Panc1 (cell line): ENCODE results near the gene MIF4GD. TPM values are rescaled to one million over a fixed set of nuclear protein-coding genes. Genes with fewer than 3 reads are reported as not detected.

Source experiments
- ATAC-seq: fragments of 200-7000 bp; cut with Tn5 transposase; 2 replicates; pipeline ENCODE4 v1.9.1; 2020; ENCODE audit warnings: mild to moderate bottlenecking, moderate library complexity
- BruUV-seq: library from RNA; stranded (reverse); fragments of 400-500 nt; replicated peaks from 2 replicates; lab custom pipeline; 2021; lab: Mats Ljungman, UMichigan
- CTCF ChIA-PET: fragments of 300-600 bp; sonication (Branson Sonifier 250); formaldehyde crosslinking; loops from one replicate; lab custom pipeline; 2022; ENCODE audit warnings: antibody characterized with exemption; lab: Charles Lee
- POLR2A ChIA-PET: fragments of 300-600 bp; sonication (Branson Sonifier 250); formaldehyde crosslinking; loops from one replicate; lab custom pipeline; 2022; ENCODE audit warnings: antibody characterized with exemption; lab: Charles Lee
- DNase-seq: peaks from one replicate; pipeline ENCODE4 v3.0.0-alpha.2; 2010; ENCODE audit warnings: low read depth, low spot score
- H3K27ac ChIP-seq: 2 replicates; pipeline ENCODE4 v1.5.1; 2011; ENCODE audit warnings: mild to moderate bottlenecking, low read length, inconsistent platforms
- H3K27me3 ChIP-seq: fragments of 200-500 bp; sonication (Bioruptor generic); 2 replicates; pipeline ENCODE4 v1.6.0; 2014; ENCODE audit warnings: low read length, inconsistent platforms; ENCODE audit not compliant: control insufficient read depth, insufficient read depth
- H3K36me3 ChIP-seq: fragments of 200-500 bp; sonication (Bioruptor generic); 2 replicates; pipeline ENCODE4 v1.5.1; 2014; ENCODE audit warnings: inconsistent platforms, mild to moderate bottlenecking, low read length, moderate library complexity; ENCODE audit not compliant: control insufficient read depth, insufficient read depth
- H3K4me1 ChIP-seq: 2 replicates; pipeline ENCODE4 v1.5.1; 2011; ENCODE audit warnings: inconsistent platforms, mild to moderate bottlenecking, low read length, moderate library complexity; ENCODE audit not compliant: control insufficient read depth, insufficient read depth
- H3K4me3 ChIP-seq, 2 experiments: 2 replicates each; pipeline ENCODE4 v1.5.1; 2011 to 2012; ENCODE audit warnings: low read depth in 2 of 2, low read length in 2 of 2, mild to moderate bottlenecking in 2 of 2, inconsistent platforms in 1 of 2, moderate library complexity in 1 of 2
- H3K9me3 ChIP-seq: fragments of 200-500 bp; sonication (Bioruptor generic); 2 replicates; pipeline ENCODE4 v1.5.1; 2014; ENCODE audit warnings: low read depth, mild to moderate bottlenecking, inconsistent platforms, low read length, moderate library complexity; ENCODE audit not compliant: control insufficient read depth, insufficient read depth
- CTCF ChIP-seq: fragments of 450-650 bp; IDR thresholded peaks from 2 replicates; pipeline ENCODE4 v1.5.1; 2017; ENCODE audit warnings: mild to moderate bottlenecking
- POLR2AphosphoS5 ChIP-seq: IDR thresholded peaks from 2 replicates; pipeline ENCODE4 v1.6.1; 2012; ENCODE audit warnings: mild to moderate bottlenecking, low read depth, low read length, moderate library complexity
- SIN3A ChIP-seq: IDR thresholded peaks from 2 replicates; pipeline ENCODE4 v1.6.1; 2012; ENCODE audit warnings: low read depth, mild to moderate bottlenecking, low read length, moderate library complexity, borderline replicate concordance; ENCODE audit not compliant: insufficient read depth
- TCF7L2 ChIP-seq: IDR thresholded peaks from 2 replicates; pipeline ENCODE4 v1.6.1; 2011; ENCODE audit warnings: mild to moderate bottlenecking, low read depth, low read length, inconsistent platforms
- in situ Hi-C: cut with HindIII; loops from 2 replicates; pipeline ENCODE4 v1.10.0; 2016; ENCODE audit warnings: low sequenced_read_pairs, low pct_unique_long_range_greater_than_20kb
- intact Hi-C: fragments of 100-400 bp; cut with micrococcal nuclease; formaldehyde crosslinking; loops from one replicate; pipeline ENCODE4 v1.10.0; 2022; ENCODE audit not compliant: unreplicated experiment
- total RNA-seq: library from RNA; stranded (reverse); gene quantifications from one replicate; pipeline ENCODE4 v1.2.1, GENCODE V29; 2021; ENCODE audit not compliant: unreplicated experiment
- TF ChIP-seq, protein P1 (sequence below), 2 experiments: IDR thresholded peaks; 2 replicates each; pipeline ENCODE4 v1.6.1; 2011 to 2012; ENCODE audit warnings: low read depth in 2 of 2, control low read depth in 1 of 2, low read length in 1 of 2, mild to moderate bottlenecking in 1 of 2, moderate library complexity in 1 of 2; ENCODE audit not compliant: insufficient read depth in 1 of 2

Gene MIF4GD
- total RNA-seq, 1 experiment from 2014 or later = 34.4 TPM

- no peak for DNase-seq
- Histone ChIP-seq H3K27ac (no peak overlapping the region), H3K27me3 (no peaks in the 10 kb centered on the region), H3K9me3 (no peaks in the 10 kb centered on the region), H3K4me3 (no peak overlapping the region), H3K36me3 (no peaks in the 10 kb centered on the region), H3K4me1 (no peaks in the 10 kb centered on the region)
- peak; percentile 70 for ATAC-seq
- TF ChIP-seq TCF7L2 = no peak
- TF ChIP-seq SIN3A = no peak
- TF ChIP-seq CTCF = no peak
- TF ChIP-seq POLR2AphosphoS5 = no peak
- TF ChIP-seq, protein P1, sequence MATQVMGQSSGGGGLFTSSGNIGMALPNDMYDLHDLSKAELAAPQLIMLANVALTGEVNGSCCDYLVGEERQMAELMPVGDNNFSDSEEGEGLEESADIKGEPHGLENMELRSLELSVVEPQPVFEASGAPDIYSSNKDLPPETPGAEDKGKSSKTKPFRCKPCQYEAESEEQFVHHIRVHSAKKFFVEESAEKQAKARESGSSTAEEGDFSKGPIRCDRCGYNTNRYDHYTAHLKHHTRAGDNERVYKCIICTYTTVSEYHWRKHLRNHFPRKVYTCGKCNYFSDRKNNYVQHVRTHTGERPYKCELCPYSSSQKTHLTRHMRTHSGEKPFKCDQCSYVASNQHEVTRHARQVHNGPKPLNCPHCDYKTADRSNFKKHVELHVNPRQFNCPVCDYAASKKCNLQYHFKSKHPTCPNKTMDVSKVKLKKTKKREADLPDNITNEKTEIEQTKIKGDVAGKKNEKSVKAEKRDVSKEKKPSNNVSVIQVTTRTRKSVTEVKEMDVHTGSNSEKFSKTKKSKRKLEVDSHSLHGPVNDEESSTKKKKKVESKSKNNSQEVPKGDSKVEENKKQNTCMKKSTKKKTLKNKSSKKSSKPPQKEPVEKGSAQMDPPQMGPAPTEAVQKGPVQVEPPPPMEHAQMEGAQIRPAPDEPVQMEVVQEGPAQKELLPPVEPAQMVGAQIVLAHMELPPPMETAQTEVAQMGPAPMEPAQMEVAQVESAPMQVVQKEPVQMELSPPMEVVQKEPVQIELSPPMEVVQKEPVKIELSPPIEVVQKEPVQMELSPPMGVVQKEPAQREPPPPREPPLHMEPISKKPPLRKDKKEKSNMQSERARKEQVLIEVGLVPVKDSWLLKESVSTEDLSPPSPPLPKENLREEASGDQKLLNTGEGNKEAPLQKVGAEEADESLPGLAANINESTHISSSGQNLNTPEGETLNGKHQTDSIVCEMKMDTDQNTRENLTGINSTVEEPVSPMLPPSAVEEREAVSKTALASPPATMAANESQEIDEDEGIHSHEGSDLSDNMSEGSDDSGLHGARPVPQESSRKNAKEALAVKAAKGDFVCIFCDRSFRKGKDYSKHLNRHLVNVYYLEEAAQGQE (IDR thresholded peaks at IDR 0.05; ENCODE audit: insufficient read depth in 1 of 2, low read depth in 2 of 2, low read length in 1 of 2) = no peak
- BruUV-seq = no TSS peak
- in situ Hi-C loops (no loop called here), intact Hi-C loops (no loop called here)
- ChIA-PET CTCF (interaction anchor here (0.6 kb wide), 1 partner anchor 14 kb away, joined by 7 read pairs; no protein-coding TSS in a partner anchor), POLR2A (no interaction called here)
These were observed 38.0 kb upstream of the MIF4GD start for GRCh38 chr17:75308732-75309629.

DNA sequence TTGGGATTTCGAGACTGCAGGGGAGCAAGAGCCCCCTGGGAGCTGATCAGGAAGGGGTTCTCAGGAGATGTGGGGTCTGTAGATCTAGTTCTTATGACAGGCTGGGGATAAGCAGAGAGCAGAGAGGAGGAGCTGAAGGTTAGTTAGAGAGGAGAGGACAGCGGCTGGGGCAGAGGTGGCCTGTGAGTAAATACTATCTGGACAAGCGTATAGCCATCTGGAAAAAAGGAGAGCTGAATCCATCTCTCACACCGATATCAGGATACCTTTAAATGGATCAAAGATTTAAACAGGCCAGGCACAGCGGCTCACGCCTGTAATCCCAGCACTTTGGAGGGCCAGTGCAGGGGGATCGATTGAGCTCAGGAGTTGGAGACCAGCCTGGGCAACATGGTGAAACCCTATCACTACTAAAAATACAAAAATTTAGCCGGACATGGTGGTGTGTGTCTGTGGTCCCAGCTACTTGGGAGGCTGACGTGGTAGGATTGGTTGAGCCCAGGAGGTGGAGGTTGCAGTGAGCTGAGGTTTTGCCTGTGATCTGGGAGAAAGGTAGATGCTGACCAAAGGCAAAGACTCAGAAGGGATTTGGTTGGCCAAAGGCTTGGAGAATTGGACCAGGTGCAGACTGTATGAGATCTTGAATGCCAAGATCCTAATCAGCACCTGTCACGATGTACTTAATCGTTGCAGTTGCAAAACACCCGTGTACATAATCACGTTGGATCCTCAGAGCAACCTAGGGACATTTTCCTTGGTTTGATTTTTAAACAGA is 37.1 kb upstream of the MIF4GD start:
- no TSS peak for BruUV-seq
- no peak for TF ChIP-seq POLR2AphosphoS5
- TF ChIP-seq, protein P1 (IDR thresholded peaks at IDR 0.05; ENCODE audit: insufficient read depth in 1 of 2, low read depth in 2 of 2, low read length in 1 of 2) = no peak
- no peak for TF ChIP-seq SIN3A
- TF ChIP-seq TCF7L2 = no peak
- TF ChIP-seq CTCF = no peak
- no peaks in the 10 kb centered on the region for H3K9me3 ChIP-seq
- intact Hi-C loops (no loop called here), in situ Hi-C loops (no loop called here)
- no peak overlapping the region for H3K27ac ChIP-seq
- H3K4me1 ChIP-seq = no peaks in the 10 kb centered on the region
- ATAC-seq (peak; percentile 29; the same call in 1 of the 2 replicates), DNase-seq (no peak)
- H3K4me3 ChIP-seq = no peak overlapping the region
- POLR2A ChIA-PET = interaction anchor here (0.6 kb wide), 2 partner anchors 106 to 174 kb away, joined by 4 to 9 read pairs; no protein-coding TSS in a partner anchor
- CTCF ChIA-PET = no interaction called here
- no peaks in the 10 kb centered on the region for H3K36me3 ChIP-seq
- H3K27me3 ChIP-seq = no peaks in the 10 kb centered on the region
